ENCODE measurements around the gene CARMIL1. TPM values are rescaled to one million over a fixed set of nuclear protein-coding genes. Genes with fewer than 3 reads are reported as not detected.

Gene CARMIL1
- total and polyA plus RNA-seq, 2 of the 8 experiments (the other 6 are each of a cell fraction or from before 2014, with no cell fraction given), result 20.3 to 40.4 TPM

- TF ChIP-seq CHD7 (IDR thresholded peaks at IDR 0.05; ENCODE audit: insufficient replicate concordance, low read length) (no peak), TAF1 (IDR thresholded peaks at IDR 0.05; ENCODE audit: low read depth, low read length) (no peak), SUZ12 (IDR thresholded peaks at IDR 0.05; ENCODE audit: low read length) (no peak)
Observed at GRCh38 chr6:25369036-25369432, 89.9 kb downstream of the CARMIL1 start (continued).

Measured in H1 (cell line).